GM21360 (cell line): ENCODE measurements around the gene LONRF2.

Experiments used
- ATAC-seq: cut with Tn5 transposase; IDR thresholded peaks from one replicate; pipeline ENCODE4 v1.9.1; 2021; ENCODE audit warnings: mild to moderate bottlenecking, moderate library complexity; ENCODE audit not compliant: unreplicated experiment

Gene LONRF2

DNA sequence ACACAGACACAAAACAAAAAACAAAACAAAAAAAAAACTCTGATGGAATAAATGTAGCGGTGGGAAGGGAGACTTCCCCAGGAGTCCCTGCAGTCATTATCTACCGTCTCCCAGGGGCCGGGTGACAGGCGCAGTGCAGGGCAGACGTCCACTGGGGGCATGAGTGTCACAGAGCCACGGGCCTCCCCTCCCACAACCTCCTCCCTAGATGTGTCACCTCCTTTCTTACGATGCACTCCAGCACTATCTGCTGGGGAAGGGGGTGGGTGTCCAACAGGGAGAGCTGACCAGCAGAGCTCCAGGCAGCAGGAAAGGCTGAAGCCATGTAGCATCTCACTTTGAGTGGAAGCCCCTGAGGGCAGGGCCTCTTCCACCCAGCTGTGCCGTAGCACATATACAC lies 84.5 kb downstream of the LONRF2 start:
- ATAC-seq, result no peak

DNA sequence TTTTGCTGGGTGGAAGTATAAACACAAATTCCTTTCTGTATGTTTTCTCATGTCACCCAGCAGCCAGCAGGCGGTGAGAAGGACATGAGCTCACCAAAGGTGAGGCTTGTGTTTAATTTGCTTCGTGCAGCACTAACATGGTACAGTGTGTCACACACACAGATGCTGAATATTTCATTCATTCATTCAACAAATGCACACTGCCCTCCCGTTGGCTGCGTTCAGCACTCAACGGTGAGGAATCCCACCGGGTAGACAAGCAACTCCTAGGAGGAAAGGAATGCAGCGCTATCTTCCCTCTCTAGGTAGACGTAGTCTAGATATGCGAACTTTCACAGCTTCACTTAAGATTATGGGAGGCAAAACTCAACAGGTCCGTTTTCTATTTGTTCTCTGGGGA lies 85.1 kb downstream of the LONRF2 start:
- ATAC-seq, result no peak

DNA sequence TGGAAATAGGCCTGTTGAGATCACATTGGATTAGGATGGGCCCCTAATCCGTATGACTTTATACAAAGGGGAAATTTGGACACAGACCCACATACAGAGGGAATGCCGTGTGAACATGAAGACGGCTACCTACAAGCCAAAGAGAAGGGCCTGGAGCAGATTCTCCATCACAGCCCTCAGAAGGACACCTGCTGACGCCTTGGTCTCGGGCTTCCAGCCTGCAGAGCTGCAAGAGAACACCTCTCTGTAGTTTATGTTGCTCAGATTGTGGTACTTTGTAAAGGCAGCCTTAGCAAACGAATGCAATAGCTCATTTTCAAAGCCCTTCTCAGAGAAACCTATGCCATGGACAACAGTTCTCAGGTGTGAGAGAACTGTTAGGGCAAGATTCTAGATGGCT lies 86.1 kb downstream of the LONRF2 start:
- no peak for ATAC-seq

- no peak for ATAC-seq
Measured at GRCh38 chr2:100235581-100235980, 86.7 kb downstream of the LONRF2 start.

DNA sequence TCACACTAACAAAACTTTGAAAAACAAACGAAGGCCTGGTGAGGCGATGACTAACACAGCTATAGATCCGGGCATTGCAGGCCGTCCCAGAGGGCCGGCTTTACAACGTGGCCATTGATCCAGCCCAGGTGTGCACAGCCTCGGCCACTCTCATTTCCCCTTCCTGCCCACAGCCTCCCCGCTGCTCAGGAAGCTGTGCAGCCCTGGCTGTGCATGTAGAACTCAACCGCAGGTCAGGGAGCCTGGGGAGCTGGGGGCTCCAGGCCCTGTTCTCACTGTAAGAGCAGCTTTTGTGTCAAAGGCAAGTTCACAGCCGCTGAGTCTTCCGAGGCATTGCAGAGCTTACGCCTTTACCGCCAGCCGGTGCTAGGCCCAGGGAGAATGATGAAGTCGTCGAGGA lies 87.2 kb downstream of the LONRF2 start:
- peak; percentile 90 for ATAC-seq

DNA sequence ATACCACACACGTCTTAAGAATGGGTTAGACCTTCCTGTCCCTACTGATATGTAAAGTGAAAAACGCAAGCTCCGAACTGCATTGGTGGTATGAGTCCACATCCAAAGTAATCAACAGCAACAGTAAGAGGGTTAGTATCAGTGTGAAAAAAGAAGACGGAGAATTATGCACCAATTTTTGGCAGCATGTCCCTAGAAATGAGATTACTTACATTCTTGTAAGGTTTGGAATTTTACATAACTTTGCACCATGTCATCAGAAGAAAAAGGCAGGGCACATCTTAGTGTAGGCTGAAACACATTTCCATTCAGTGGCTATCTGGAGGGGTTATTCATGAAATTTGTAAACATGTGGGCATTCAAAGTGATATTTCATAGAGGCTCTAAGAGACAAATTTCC lies 88.2 kb downstream of the LONRF2 start:
- no peak for ATAC-seq

DNA sequence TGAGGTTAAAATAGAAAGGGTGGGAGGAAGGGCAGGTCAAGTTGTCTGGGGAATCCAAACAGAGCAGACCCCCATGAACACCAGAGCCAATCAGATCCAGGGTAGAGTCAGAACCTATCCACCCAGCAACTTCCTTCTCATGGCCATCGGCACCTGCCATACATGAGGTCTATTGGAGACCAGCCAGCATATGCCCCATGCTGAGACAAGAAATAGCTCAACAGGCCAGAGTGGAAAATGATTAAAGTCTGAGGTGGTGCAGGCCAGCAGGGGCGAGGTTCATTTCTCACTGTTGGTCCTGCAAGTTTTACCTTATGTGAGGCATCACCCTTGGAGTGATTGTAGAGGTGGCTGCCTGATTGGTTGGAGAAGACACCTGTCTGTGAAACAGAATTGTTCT lies 89.2 kb downstream of the LONRF2 start:
- ATAC-seq, result no peak

GRCh38 chr2:100230754-100231153 lies 91.5 kb downstream of the LONRF2 start:
- no peak for ATAC-seq

GRCh38 chr2:100228967-100229366 lies 93.3 kb downstream of the LONRF2 start:
- ATAC-seq, result no peak

GRCh38 chr2:100228415-100228814 lies 93.9 kb downstream of the LONRF2 start:
- ATAC-seq, result no peak

GRCh38 chr2:100224988-100225710 lies 97.2 kb downstream of the LONRF2 start:
- ATAC-seq, result no peak

DNA sequence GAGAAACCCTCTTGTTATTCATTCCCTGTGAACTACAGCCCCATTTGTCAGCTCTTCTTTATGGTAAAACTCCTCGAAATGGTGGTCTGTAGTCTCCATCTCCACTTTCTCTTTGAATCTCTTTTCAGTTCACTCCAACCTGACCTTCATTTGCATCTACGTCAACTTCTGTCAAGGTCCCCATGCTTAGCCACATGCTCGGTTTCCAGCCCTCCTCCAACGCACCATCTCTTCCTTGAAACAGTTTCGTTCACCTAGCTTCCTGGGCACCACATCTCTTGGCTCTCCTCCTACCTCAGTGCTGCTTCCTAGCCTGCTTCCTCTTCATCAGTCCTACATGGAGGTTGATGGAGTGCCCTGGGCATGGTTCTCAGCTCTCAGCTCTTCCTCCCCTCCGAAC lies 98.8 kb downstream of the LONRF2 start:
- ATAC-seq, result no peak
